Upper lobe of left lung (tissue), 6 donors: ENCODE measurements around the gene SAXO1. TPM values are rescaled to one million over a fixed set of nuclear protein-coding genes. Genes with fewer than 3 reads are reported as not detected.
A peak's percentile ranks its signal among the peaks of the same experiment; 100 is the strongest.

Experiments used
- ATAC-seq, 2 donors: fragments of 200-7000 bp; cut with Tn5 transposase; one replicate each; pipeline ENCODE4 v1.9.1; 2022; ENCODE audit warnings: mild to moderate bottlenecking in 2 of 2, moderate library complexity in 2 of 2; ENCODE audit not compliant: low FRiP score in 2 of 2
- DNase-seq, 2 donors: peaks; one replicate each; pipeline ENCODE4 v3.0.0-alpha.2; 2019 to 2020
- H3K27ac ChIP-seq, 4 donors: fragments of 200-600 bp; sonication (generic); one replicate each; pipeline ENCODE4 v1.5.1; 2016 to 2019
- H3K27me3 ChIP-seq, 4 donors: fragments of 200-600 bp; sonication (generic); one replicate each; pipeline ENCODE4 v1.5.1; 2017 to 2019
- H3K36me3 ChIP-seq, 4 donors: fragments of 200-600 bp; sonication (generic); one replicate each; pipeline ENCODE4 v1.5.1; 2016 to 2019
- H3K4me1 ChIP-seq, 4 donors: fragments of 200-600 bp; sonication (generic); one replicate each; pipeline ENCODE4 v1.5.1; 2018 to 2019
- H3K4me3 ChIP-seq, 4 donors: fragments of 200-600 bp; sonication (generic); one replicate each; pipeline ENCODE4 v1.5.1; 2017 to 2019; ENCODE audit warnings: mild to moderate bottlenecking in 2 of 4, moderate library complexity in 1 of 4
- H3K9me3 ChIP-seq, 4 donors: fragments of 200-600 bp; sonication (generic); one replicate each; pipeline ENCODE4 v1.5.1; 2018 to 2019
- CTCF ChIP-seq, 6 experiments: fragments of 450-650 bp in 4 of 6; fragments of 200-600 bp in 2 of 6; sonication (generic) in 2 of 6; IDR thresholded peaks; one replicate each; pipeline ENCODE4 v1.5.1; 2016 to 2019; ENCODE audit warnings: antibody characterized with exemption in 6 of 6
- EP300 ChIP-seq, 4 donors: sonication (generic); formaldehyde crosslinking; IDR thresholded peaks; one replicate each; pipeline ENCODE4 v1.5.1; 2017; ENCODE audit warnings: antibody characterized with exemption in 4 of 4, control low read depth in 2 of 4
- POLR2A ChIP-seq, 4 donors: fragments of 450-650 bp; IDR thresholded peaks; one replicate each; pipeline ENCODE4 v1.5.1; 2016 to 2017; ENCODE audit warnings: antibody characterized with exemption in 4 of 4, mild to moderate bottlenecking in 2 of 4
- POLR2AphosphoS5 ChIP-seq, 2 donors: sonication (generic); formaldehyde crosslinking; IDR thresholded peaks; one replicate each; pipeline ENCODE4 v1.5.1; 2017; ENCODE audit warnings: antibody characterized with exemption in 2 of 2
- WGBS, 2 donors: methylation state at CpG; one replicate each; pipeline ENCODE4 v1.1.5; 2017 to 2018; 5-methylcytosine and 5-hydroxymethylcytosine counted together
- total RNA-seq, 6 donors: library from RNA; depleted of rRNA in 4 of 6; stranded (reverse); fragments of >200 nt in 4 of 6; gene quantifications; one replicate each; pipeline versions ENCODE4 v1.1.0 to v1.2.1, GENCODE V29; 2016 to 2021
- donor health status: DM: no; HTN: no; CAD: no; lungs with moderate emphysema.
- donor health status: DM: no; HTN: yes; CAD: no; lungs with severe emphysema.

The SAXO1 gene, protein sequence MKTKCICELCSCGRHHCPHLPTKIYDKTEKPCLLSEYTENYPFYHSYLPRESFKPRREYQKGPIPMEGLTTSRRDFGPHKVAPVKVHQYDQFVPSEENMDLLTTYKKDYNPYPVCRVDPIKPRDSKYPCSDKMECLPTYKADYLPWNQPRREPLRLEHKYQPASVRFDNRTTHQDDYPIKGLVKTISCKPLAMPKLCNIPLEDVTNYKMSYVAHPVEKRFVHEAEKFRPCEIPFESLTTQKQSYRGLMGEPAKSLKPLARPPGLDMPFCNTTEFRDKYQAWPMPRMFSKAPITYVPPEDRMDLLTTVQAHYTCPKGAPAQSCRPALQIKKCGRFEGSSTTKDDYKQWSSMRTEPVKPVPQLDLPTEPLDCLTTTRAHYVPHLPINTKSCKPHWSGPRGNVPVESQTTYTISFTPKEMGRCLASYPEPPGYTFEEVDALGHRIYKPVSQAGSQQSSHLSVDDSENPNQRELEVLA
- total RNA-seq, result under 1 TPM in 4 of 6 donors, not detected in 2; under 0.01 to 0.22 (median 0.05) TPM

- WGBS, 2 donors, result 59 to 73% methylated on average over 4 to 20 of the region's 20 CpGs
- TF ChIP-seq POLR2AphosphoS5 (IDR thresholded peaks at IDR 0.05), result no peak
- Histone ChIP-seq H3K27me3 (no peaks in the 10 kb centered on the region), H3K9me3 (no peaks in the 10 kb centered on the region), H3K27ac (no peak within 1 kb of the TSS), H3K4me3 (no peak within 1 kb of the TSS), H3K36me3 (no peaks in the 10 kb centered on the region), H3K4me1 (peaks cover 0 to 6% (median 0%) of the 10 kb centered on the region in 4 donors)
- ATAC-seq (peak; percentile 25 to 71), DNase-seq (peak in 1 of 2 donors; percentile 83)
Measured at GRCh38 chr9:19033015-19033414, at the start of gene SAXO1. Gene SAXO1, minus strand, starts transcription at chr9:19033209. Its CDS starts 301 bp downstream, at chr9:19032908.

DNA sequence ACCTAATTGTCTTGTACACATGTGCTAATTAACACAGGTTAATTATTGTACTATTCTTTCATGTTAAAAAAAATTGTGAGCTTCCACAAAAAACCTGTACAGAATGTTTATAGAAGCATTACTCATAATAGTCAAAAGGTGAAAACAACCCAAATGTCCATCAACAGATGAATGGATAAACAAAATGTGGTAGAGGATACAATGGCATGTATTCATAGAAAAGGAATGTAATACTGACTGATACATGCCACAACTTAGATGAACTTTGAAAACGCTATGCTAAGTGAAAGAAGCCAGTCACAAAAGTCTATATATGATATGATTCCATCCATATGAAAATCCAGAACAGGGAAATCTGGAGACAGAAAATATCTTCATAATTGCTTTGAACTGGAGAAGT is 41.8 kb upstream of the SAXO1 start:
- TF ChIP-seq POLR2AphosphoS5 (IDR thresholded peaks at IDR 0.05), result no peak
- no peak for TF ChIP-seq CTCF (IDR thresholded peaks at IDR 0.05)
- TF ChIP-seq POLR2A (IDR thresholded peaks at IDR 0.05), result no peak
- TF ChIP-seq EP300 (IDR thresholded peaks at IDR 0.05), result no peak
- no peak overlapping the region for H3K4me3 ChIP-seq
- DNase-seq, result no peak
- H3K27ac ChIP-seq, result no peak overlapping the region
- peaks cover 3 to 71% (median 25%) of the 10 kb centered on the region in 4 donors for H3K36me3 ChIP-seq
- H3K9me3 ChIP-seq, result no peaks in the 10 kb centered on the region
- ATAC-seq, result no peak
- H3K27me3 ChIP-seq, result no peaks in the 10 kb centered on the region
- 81 to 86% methylated on average over 1 of the region's 1 CpG for WGBS, 2 donors
- H3K4me1 ChIP-seq, result no peaks in the 10 kb centered on the region

DNA sequence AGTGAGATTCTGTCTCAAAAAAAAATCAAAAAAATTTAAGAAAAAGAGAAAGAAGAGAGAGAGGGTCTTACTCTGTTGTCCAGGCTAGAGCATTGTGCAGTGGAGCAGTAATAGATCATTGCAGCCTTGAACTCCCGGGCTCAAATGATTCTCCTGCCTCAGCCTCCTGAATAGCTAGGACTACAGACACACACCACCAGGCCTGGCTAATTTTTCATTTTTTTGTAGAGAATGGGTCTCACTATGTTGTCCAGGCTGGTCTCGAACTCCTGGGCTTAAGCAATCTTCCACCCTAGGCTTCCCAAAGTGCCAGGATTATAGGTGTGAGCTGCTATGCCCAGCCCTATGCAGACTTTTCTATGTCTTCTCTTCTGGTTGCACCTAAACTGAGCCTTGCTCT is 41.2 kb upstream of the SAXO1 start:
- Histone ChIP-seq H3K27me3 (no peaks in the 10 kb centered on the region), H3K9me3 (no peaks in the 10 kb centered on the region), H3K27ac (no peak overlapping the region), H3K36me3 (peaks cover 6 to 71% (median 28%) of the 10 kb centered on the region in 4 donors), H3K4me3 (no peak overlapping the region), H3K4me1 (no peaks in the 10 kb centered on the region)
- TF ChIP-seq CTCF (IDR thresholded peaks at IDR 0.05) (no peak), EP300 (IDR thresholded peaks at IDR 0.05) (no peak), POLR2A (IDR thresholded peaks at IDR 0.05) (no peak), POLR2AphosphoS5 (IDR thresholded peaks at IDR 0.05) (no peak)
- DNase-seq (no peak), ATAC-seq (no peak)
- 94 to 95% methylated on average over 2 of the region's 2 CpGs for WGBS, 2 donors

- H3K9me3 ChIP-seq, result no peaks in the 10 kb centered on the region
- TF ChIP-seq EP300 (IDR thresholded peaks at IDR 0.05), result no peak
- no peak for TF ChIP-seq POLR2AphosphoS5 (IDR thresholded peaks at IDR 0.05)
- no peak for TF ChIP-seq POLR2A (IDR thresholded peaks at IDR 0.05)
- TF ChIP-seq CTCF (IDR thresholded peaks at IDR 0.05), result no peak
- no peak overlapping the region for H3K4me3 ChIP-seq
- ATAC-seq (no peak), DNase-seq (no peak)
- peaks cover 4 to 8% (median 5%) of the 10 kb centered on the region in 4 donors for H3K4me1 ChIP-seq
- H3K36me3 ChIP-seq, result peaks cover 0 to 54% (median 19%) of the 10 kb centered on the region in 4 donors
- H3K27ac ChIP-seq, result no peak overlapping the region
- no peaks in the 10 kb centered on the region for H3K27me3 ChIP-seq
Measured at GRCh38 chr9:19057033-19057432, 24.0 kb upstream of the SAXO1 start.

- H3K4me1 ChIP-seq, result peaks cover 33 to 39% (median 35%) of the 10 kb centered on the region in 4 donors
- H3K36me3 ChIP-seq, result peaks cover 0 to 2% (median 0%) of the 10 kb centered on the region in 4 donors
- peak overlapping the region in 2 of 4 donors; percentile 39 to 96 for H3K27ac ChIP-seq
- no peak for DNase-seq
- 58 to 73% methylated on average over 12 of the region's 12 CpGs for WGBS, 2 donors
- no peak for TF ChIP-seq CTCF (IDR thresholded peaks at IDR 0.05)
- TF ChIP-seq POLR2A (IDR thresholded peaks at IDR 0.05), result no peak
- TF ChIP-seq EP300 (IDR thresholded peaks at IDR 0.05), result no peak
- no peak for TF ChIP-seq POLR2AphosphoS5 (IDR thresholded peaks at IDR 0.05)
- no peak for ATAC-seq
- H3K9me3 ChIP-seq, result no peaks in the 10 kb centered on the region
- peak overlapping the region; percentile 67 to 82 (median 68) for H3K4me3 ChIP-seq
- no peaks in the 10 kb centered on the region for H3K27me3 ChIP-seq
Measured at GRCh38 chr9:19050637-19051591, 17.9 kb upstream of the SAXO1 start.
